ENCODE measurements around the gene UBE2V1. TPM values are rescaled to one million over a fixed set of nuclear protein-coding genes. Genes with fewer than 3 reads are reported as not detected.

Gene UBE2V1
- polyA plus RNA-seq, 3 donors: 62.2 to 95.5 (median 71.1) TPM

DNA sequence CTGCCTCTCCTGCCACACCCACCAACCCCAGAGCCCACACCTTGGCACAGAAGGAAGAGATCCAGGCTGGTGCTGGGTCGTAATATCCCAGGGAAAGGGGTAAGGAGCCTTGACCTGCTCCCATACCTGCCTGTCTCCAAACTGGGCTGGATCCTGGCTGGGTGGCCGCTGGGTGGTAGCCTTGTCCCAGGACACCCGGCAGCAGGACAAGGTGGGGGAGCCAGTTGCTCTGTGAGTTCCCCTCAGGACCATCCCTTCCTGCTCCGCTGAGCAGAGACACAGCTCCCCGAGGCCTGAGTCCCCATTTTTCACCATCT, 58.8 kb downstream of the UBE2V1 start:
- H3K4me2 ChIP-seq (replicated peaks; ENCODE audit: extremely low read depth, low read length, poor library complexity, severe bottlenecking): no peak overlapping the region
- H2AFZ ChIP-seq (ENCODE audit: insufficient read depth, low read depth, low read length, poor library complexity, severe bottlenecking): no peak overlapping the region
- no peaks in the 10 kb centered on the region for H4K20me1 ChIP-seq (ENCODE audit: insufficient read depth, low read length)
- intact Hi-C loops (cut with micrococcal nuclease): no loop called here
- peaks cover 0 to 1% (median 0%) of the 10 kb centered on the region in 7 donors for H3K9me3 Mint-ChIP-seq
- H3K27ac ChIP-seq (ENCODE audit: low read depth in 1 of 2, low read length in 2 of 2): no peak overlapping the region
- no peaks in the 10 kb centered on the region for H3K79me2 ChIP-seq (ENCODE audit: insufficient read depth, low read length)
- H3K4me3 ChIP-seq (replicated peaks in 1 of 3; ENCODE audit: low read depth in 2 of 3, low read length in 3 of 3): no peak overlapping the region
- H3K36me3 ChIP-seq (replicated peaks in 1 of 2; ENCODE audit: control insufficient read depth in 1 of 2, insufficient read depth in 2 of 2, low read length in 2 of 2): no peaks in the 10 kb centered on the region
- DNase-seq: no peak
- no peak overlapping the region for H3K4me3 Mint-ChIP-seq
- no peaks in the 10 kb centered on the region for H3K27me3 ChIP-seq (ENCODE audit: control insufficient read depth in 2 of 2, insufficient read depth in 2 of 2, low read length in 2 of 2)
- H3K4me1 ChIP-seq (ENCODE audit: control insufficient read depth in 1 of 2, insufficient read depth in 2 of 2, low read length in 2 of 2): peaks cover 23 to 28% of the 10 kb centered on the region in 2 donors
- H3K9me3 ChIP-seq (replicated peaks in 1 of 2; ENCODE audit: control insufficient read depth in 1 of 2, insufficient read depth in 1 of 2, low read length in 2 of 2): no peaks in the 10 kb centered on the region
- peaks cover 0 to 9% (median 2%) of the 10 kb centered on the region in 3 donors for H3K27me3 Mint-ChIP-seq (ENCODE audit: low read depth in 3 of 3)
- no peaks in the 10 kb centered on the region for H3K36me3 Mint-ChIP-seq
- TF ChIP-seq, protein P1, sequence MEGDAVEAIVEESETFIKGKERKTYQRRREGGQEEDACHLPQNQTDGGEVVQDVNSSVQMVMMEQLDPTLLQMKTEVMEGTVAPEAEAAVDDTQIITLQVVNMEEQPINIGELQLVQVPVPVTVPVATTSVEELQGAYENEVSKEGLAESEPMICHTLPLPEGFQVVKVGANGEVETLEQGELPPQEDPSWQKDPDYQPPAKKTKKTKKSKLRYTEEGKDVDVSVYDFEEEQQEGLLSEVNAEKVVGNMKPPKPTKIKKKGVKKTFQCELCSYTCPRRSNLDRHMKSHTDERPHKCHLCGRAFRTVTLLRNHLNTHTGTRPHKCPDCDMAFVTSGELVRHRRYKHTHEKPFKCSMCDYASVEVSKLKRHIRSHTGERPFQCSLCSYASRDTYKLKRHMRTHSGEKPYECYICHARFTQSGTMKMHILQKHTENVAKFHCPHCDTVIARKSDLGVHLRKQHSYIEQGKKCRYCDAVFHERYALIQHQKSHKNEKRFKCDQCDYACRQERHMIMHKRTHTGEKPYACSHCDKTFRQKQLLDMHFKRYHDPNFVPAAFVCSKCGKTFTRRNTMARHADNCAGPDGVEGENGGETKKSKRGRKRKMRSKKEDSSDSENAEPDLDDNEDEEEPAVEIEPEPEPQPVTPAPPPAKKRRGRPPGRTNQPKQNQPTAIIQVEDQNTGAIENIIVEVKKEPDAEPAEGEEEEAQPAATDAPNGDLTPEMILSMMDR (IDR thresholded peaks at IDR 0.05): no peak
- H3K27ac Mint-ChIP-seq: no peak overlapping the region
- peaks cover 24% of the 10 kb centered on the region for H3K4me1 Mint-ChIP-seq
- H3K9ac ChIP-seq (ENCODE audit: insufficient read depth, low read length, poor library complexity, severe bottlenecking): no peak overlapping the region
- 96% methylated on average over 3 of the region's 5 CpGs for WGBS (ENCODE audit: insufficient coverage)

DNA sequence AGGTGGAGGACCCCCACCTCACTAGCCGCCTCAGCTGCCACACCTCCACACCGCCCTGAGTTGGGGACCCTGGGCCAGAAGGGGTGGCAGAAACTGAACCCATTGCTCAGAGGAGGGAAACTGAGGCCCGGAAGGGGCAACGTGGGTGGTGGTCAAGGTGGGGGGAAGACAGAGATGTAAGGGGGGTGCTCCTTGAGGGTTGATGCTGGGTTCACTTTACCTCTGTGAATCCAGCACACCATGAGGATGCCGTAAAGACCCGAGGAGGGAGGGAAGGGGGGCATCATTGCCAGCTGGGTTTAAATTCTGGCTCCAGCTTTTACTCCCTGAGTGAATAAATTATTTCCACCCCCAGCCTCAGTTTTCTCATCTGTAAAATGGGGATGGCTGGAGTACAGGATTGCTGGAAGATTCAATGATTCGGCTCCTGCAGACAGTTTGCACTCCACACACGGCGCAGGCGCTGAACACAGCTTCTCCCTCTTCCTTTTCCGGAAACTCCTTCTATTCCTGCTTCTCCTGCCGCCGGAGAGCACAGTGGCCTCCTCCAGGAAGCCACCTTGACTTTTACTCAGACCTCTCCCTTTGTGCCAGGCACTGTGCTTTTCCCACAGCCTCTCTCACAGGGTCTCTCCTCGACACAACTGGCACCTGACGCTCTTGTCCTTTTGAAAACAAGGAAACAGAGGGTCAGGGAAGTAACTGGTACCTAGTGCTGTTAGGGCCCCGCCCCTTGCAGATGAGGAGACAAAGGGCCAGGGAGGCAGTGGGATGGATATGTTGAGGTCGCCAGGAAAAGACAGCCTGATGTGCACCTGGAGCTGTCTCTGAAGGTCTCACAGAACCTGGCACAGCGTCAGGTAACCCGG, 59.4 kb downstream of the UBE2V1 start:
- Histone ChIP-seq H3K9ac (ENCODE audit: insufficient read depth, low read length, poor library complexity, severe bottlenecking) (no peak overlapping the region), H3K4me2 (replicated peaks; ENCODE audit: extremely low read depth, low read length, poor library complexity, severe bottlenecking) (no peak overlapping the region), H3K79me2 (ENCODE audit: insufficient read depth, low read length) (no peaks in the 10 kb centered on the region), H3K36me3 (replicated peaks in 1 of 2; ENCODE audit: control insufficient read depth in 1 of 2, insufficient read depth in 2 of 2, low read length in 2 of 2) (no peaks in the 10 kb centered on the region), H3K27me3 (ENCODE audit: control insufficient read depth in 2 of 2, insufficient read depth in 2 of 2, low read length in 2 of 2) (no peaks in the 10 kb centered on the region), H4K20me1 (ENCODE audit: insufficient read depth, low read length) (no peaks in the 10 kb centered on the region), H3K9me3 (replicated peaks in 1 of 2; ENCODE audit: control insufficient read depth in 1 of 2, insufficient read depth in 1 of 2, low read length in 2 of 2) (no peaks in the 10 kb centered on the region), H3K4me1 (ENCODE audit: control insufficient read depth in 1 of 2, insufficient read depth in 2 of 2, low read length in 2 of 2) (peaks cover 23 to 28% of the 10 kb centered on the region in 2 donors), H3K27ac (ENCODE audit: low read depth in 1 of 2, low read length in 2 of 2) (no peak overlapping the region), H3K4me3 (replicated peaks in 1 of 3; ENCODE audit: low read depth in 2 of 3, low read length in 3 of 3) (no peak overlapping the region), H2AFZ (ENCODE audit: insufficient read depth, low read depth, low read length, poor library complexity, severe bottlenecking) (no peak overlapping the region)
- intact Hi-C loops (cut with micrococcal nuclease): no loop called here
- DNase-seq: no peak
- TF ChIP-seq, protein P1 (IDR thresholded peaks at IDR 0.05): no peak
- WGBS (ENCODE audit: insufficient coverage): 87% methylated on average over 11 of the region's 19 CpGs
- Mint-ChIP-seq H3K9me3 (no peaks in the 10 kb centered on the region), H3K4me1 (peaks cover 24% of the 10 kb centered on the region), H3K4me3 (no peak overlapping the region), H3K27ac (peak overlapping the region in 1 of 7 donors; percentile 64), H3K36me3 (no peaks in the 10 kb centered on the region), H3K27me3 (ENCODE audit: low read depth in 3 of 3) (peaks cover 0 to 9% (median under 1%) of the 10 kb centered on the region in 3 donors)
